HEK293 (cell line): ENCODE results near the gene RCOR1.
A peak's percentile ranks its signal among the peaks of the same experiment; 100 is the strongest.

Source experiments
- CTCF ChIA-PET: fragments of 350-600 bp; formaldehyde crosslinking; extraction: SDS; loops from one replicate; lab custom pipeline; 2021; ENCODE audit warnings: antibody characterized with exemption; lab: Yijun Ruan, JAX
- POLR2A ChIA-PET: fragments of 300-600 bp; formaldehyde crosslinking; extraction: SDS; loops from one replicate; lab custom pipeline; 2020; ENCODE audit warnings: antibody characterized with exemption, inconsistent platforms; lab: Yijun Ruan, JAX
- H3K27ac ChIP-seq: fragments of 200-500 bp; sonication (Bioruptor generic); 2 replicates; pipeline ENCODE4 v1.5.1; 2014; ENCODE audit warnings: low read depth, low read length, control low read depth, inconsistent platforms; ENCODE audit errors: extremely low read depth
- H3K36me3 ChIP-seq, 2 experiments: fragments of 200-500 bp in 1 of 2; sonication (Bioruptor generic) in 1 of 2; 1 replicate in 1 of 2; 2 replicates in 1 of 2; pipeline ENCODE4 v1.5.1; 2014 to 2017; ENCODE audit warnings: inconsistent platforms in 2 of 2, low read length in 2 of 2; ENCODE audit not compliant: control insufficient read depth in 2 of 2, insufficient read depth in 1 of 2
- H3K4me1 ChIP-seq: fragments of 200-500 bp; sonication (Bioruptor generic); 2 replicates; pipeline ENCODE4 v1.5.1; 2014; ENCODE audit warnings: mild to moderate bottlenecking, low read length, inconsistent platforms; ENCODE audit not compliant: control insufficient read depth, insufficient read depth
- H3K4me3 ChIP-seq: 2 replicates; pipeline ENCODE4 v1.5.1; 2011; ENCODE audit warnings: low read depth, mild to moderate bottlenecking, control low read depth, low read length, moderate library complexity
- H3K9me3 ChIP-seq: fragments of 200-500 bp; sonication (Bioruptor generic); 2 replicates; pipeline ENCODE4 v1.5.1; 2014; ENCODE audit warnings: low read depth, low read length, inconsistent platforms; ENCODE audit not compliant: control insufficient read depth, insufficient read depth
- FEZF1 ChIP-seq: fragments of 450-650 bp; formaldehyde crosslinking; IDR thresholded peaks from 2 replicates; pipeline ENCODE4 v1.5.1; 2016; ENCODE audit warnings: missing biosample characterization, missing genetic modification characterization
- GLIS1 ChIP-seq: fragments of 450-650 bp; formaldehyde crosslinking; IDR thresholded peaks from 2 replicates; pipeline ENCODE4 v1.5.1; 2016; ENCODE audit warnings: missing biosample characterization, missing genetic modification characterization
- HOXA7 ChIP-seq: sonication (generic); formaldehyde crosslinking; IDR thresholded peaks from 2 replicates; pipeline ENCODE4 v1.8.1; 2022; ENCODE audit warnings: missing genetic modification reagents, borderline replicate concordance
- IKZF3 ChIP-seq: fragments of 450-650 bp; IDR thresholded peaks from 2 replicates; pipeline ENCODE4 v1.5.0; 2018; ENCODE audit warnings: missing biosample characterization, mild to moderate bottlenecking, missing genetic modification characterization, moderate library complexity
- KLF1 ChIP-seq: fragments of 450-650 bp; formaldehyde crosslinking; IDR thresholded peaks from 2 replicates; pipeline ENCODE4 v1.5.1; 2016; ENCODE audit warnings: missing biosample characterization, missing genetic modification characterization
- KLF16 ChIP-seq: fragments of 450-650 bp; formaldehyde crosslinking; IDR thresholded peaks from 2 replicates; pipeline ENCODE4 v1.5.1; 2017; ENCODE audit warnings: missing biosample characterization, missing genetic modification characterization
- KLF17 ChIP-seq: fragments of 450-650 bp; formaldehyde crosslinking; IDR thresholded peaks from 2 replicates; pipeline ENCODE4 v1.5.1; 2016; ENCODE audit warnings: missing biosample characterization, missing genetic modification characterization
- KLF8 ChIP-seq: fragments of 450-650 bp; formaldehyde crosslinking; IDR thresholded peaks from 2 replicates; pipeline ENCODE4 v1.5.1; 2016; ENCODE audit warnings: missing biosample characterization, missing genetic modification characterization
- MZF1 ChIP-seq: fragments of 450-650 bp; formaldehyde crosslinking; IDR thresholded peaks from 2 replicates; pipeline ENCODE4 v1.5.1; 2017; ENCODE audit warnings: missing biosample characterization, missing genetic modification characterization, borderline replicate concordance
- SETDB1 ChIP-seq: IDR thresholded peaks from one replicate; pipeline ENCODE4 v1.6.1; 2017; ENCODE audit warnings: mild to moderate bottlenecking, low read length, moderate library complexity, mixed read lengths; ENCODE audit not compliant: insufficient read length
- ZBTB17 ChIP-seq: fragments of 450-650 bp; formaldehyde crosslinking; IDR thresholded peaks from 2 replicates; pipeline ENCODE4 v1.5.1; 2016; ENCODE audit warnings: missing biosample characterization, missing genetic modification characterization
- ZBTB21 ChIP-seq: fragments of 450-650 bp; formaldehyde crosslinking; IDR thresholded peaks from 2 replicates; pipeline ENCODE4 v1.5.1; 2017; ENCODE audit warnings: missing biosample characterization, missing genetic modification characterization
- ZBTB48 ChIP-seq: fragments of 450-650 bp; formaldehyde crosslinking; IDR thresholded peaks from 2 replicates; pipeline ENCODE4 v1.5.1; 2016; ENCODE audit warnings: missing biosample characterization, missing genetic modification characterization
- ZFHX2 ChIP-seq: fragments of 450-650 bp; formaldehyde crosslinking; conservative IDR thresholded peaks from 2 replicates; pipeline ENCODE4 v1.5.1; 2016; ENCODE audit warnings: missing biosample characterization, missing genetic modification characterization
- ZIC2 ChIP-seq: fragments of 450-650 bp; formaldehyde crosslinking; IDR thresholded peaks from 2 replicates; pipeline ENCODE4 v1.5.1; 2016; ENCODE audit warnings: missing biosample characterization, missing genetic modification characterization
- ZNF157 ChIP-seq: fragments of 450-650 bp; formaldehyde crosslinking; IDR thresholded peaks from 2 replicates; pipeline ENCODE4 v1.5.1; 2016; ENCODE audit warnings: missing biosample characterization, missing genetic modification characterization
- ZNF174 ChIP-seq: fragments of 450-650 bp; formaldehyde crosslinking; IDR thresholded peaks from 2 replicates; pipeline ENCODE4 v1.5.0; 2017; ENCODE audit warnings: missing biosample characterization, mild to moderate bottlenecking, missing genetic modification characterization
- ZNF23 ChIP-seq: fragments of 450-650 bp; formaldehyde crosslinking; IDR thresholded peaks from 2 replicates; pipeline ENCODE4 v1.5.1; 2016; ENCODE audit warnings: missing biosample characterization, missing genetic modification characterization, borderline replicate concordance
- ZNF239 ChIP-seq: fragments of 450-650 bp; formaldehyde crosslinking; IDR thresholded peaks from 2 replicates; pipeline ENCODE4 v1.5.1; 2016; ENCODE audit warnings: missing biosample characterization, missing genetic modification characterization
- ZNF324 ChIP-seq: fragments of 450-650 bp; formaldehyde crosslinking; IDR thresholded peaks from 2 replicates; pipeline ENCODE4 v1.5.1; 2016; ENCODE audit warnings: missing biosample characterization, missing genetic modification characterization
- ZNF341 ChIP-seq: fragments of 450-650 bp; formaldehyde crosslinking; IDR thresholded peaks from 2 replicates; pipeline ENCODE4; 2016; ENCODE audit warnings: low read depth, missing biosample characterization, missing genetic modification characterization
- ZNF394 ChIP-seq: fragments of 450-650 bp; formaldehyde crosslinking; IDR thresholded peaks from 2 replicates; pipeline ENCODE4 v1.5.1; 2016; ENCODE audit warnings: missing biosample characterization, missing genetic modification characterization, mild to moderate bottlenecking, moderate library complexity, borderline replicate concordance
- ZNF423 ChIP-seq: fragments of 450-650 bp; formaldehyde crosslinking; IDR thresholded peaks from 2 replicates; pipeline ENCODE4 v1.5.1; 2016; ENCODE audit warnings: missing biosample characterization, missing genetic modification characterization
- ZNF473 ChIP-seq: fragments of 450-650 bp; formaldehyde crosslinking; IDR thresholded peaks from 2 replicates; pipeline ENCODE4 v1.5.1; 2017; ENCODE audit warnings: missing biosample characterization, missing genetic modification characterization
- ZNF501 ChIP-seq: fragments of 450-650 bp; formaldehyde crosslinking; IDR thresholded peaks from 2 replicates; pipeline ENCODE4 v1.5.1; 2016; ENCODE audit warnings: missing biosample characterization, missing genetic modification characterization
- ZNF510 ChIP-seq: fragments of 450-650 bp; formaldehyde crosslinking; IDR thresholded peaks from 2 replicates; pipeline ENCODE4 v1.5.1; 2018; ENCODE audit warnings: mild to moderate bottlenecking, missing genetic modification characterization, missing biosample characterization; ENCODE audit not compliant: insufficient replicate concordance
- ZNF513 ChIP-seq: fragments of 450-650 bp; IDR thresholded peaks from 2 replicates; pipeline ENCODE4 v1.5.1; 2018; ENCODE audit warnings: missing biosample characterization, missing genetic modification characterization
- ZNF624 ChIP-seq: fragments of 450-650 bp; formaldehyde crosslinking; IDR thresholded peaks from 2 replicates; pipeline ENCODE4 v1.5.1; 2017; ENCODE audit warnings: missing biosample characterization, missing genetic modification characterization
- ZNF626 ChIP-seq: fragments of 450-650 bp; sonication (Bioruptor Pico); formaldehyde crosslinking; IDR thresholded peaks from 2 replicates; pipeline ENCODE4 v1.5.1; 2018; ENCODE audit warnings: missing biosample characterization, missing genetic modification characterization, inconsistent platforms
- ZNF654 ChIP-seq: fragments of 450-650 bp; formaldehyde crosslinking; IDR thresholded peaks from 2 replicates; pipeline ENCODE4 v1.5.1; 2016; ENCODE audit warnings: low read depth, missing biosample characterization, missing genetic modification characterization
- ZNF747 ChIP-seq: fragments of 450-650 bp; formaldehyde crosslinking; IDR thresholded peaks from 2 replicates; pipeline ENCODE4 v1.5.1; 2016; ENCODE audit warnings: missing biosample characterization, missing genetic modification characterization
- ZSCAN16 ChIP-seq: fragments of 450-650 bp; formaldehyde crosslinking; IDR thresholded peaks from 2 replicates; pipeline ENCODE4 v1.5.1; 2016; ENCODE audit warnings: missing biosample characterization, missing genetic modification characterization
- ZSCAN30 ChIP-seq: fragments of 450-650 bp; IDR thresholded peaks from 2 replicates; pipeline ENCODE4 v1.5.1; 2018; ENCODE audit warnings: missing biosample characterization, mild to moderate bottlenecking, missing genetic modification characterization, moderate library complexity
- ZSCAN5A ChIP-seq: fragments of 450-650 bp; formaldehyde crosslinking; IDR thresholded peaks from 2 replicates; pipeline ENCODE4 v1.5.1; 2016; ENCODE audit warnings: missing biosample characterization, missing genetic modification characterization

RCOR1 gene

GRCh38 chr14:102591944-102592762 is at the start of gene RCOR1:
TSS of gene RCOR1 (plus strand) at chr14:102592649. CDS start at chr14:102592887, 238 bp downstream.
- ChIA-PET POLR2A (interaction anchor here (2.3 kb wide), 1 partner anchor 68 kb away, joined by 11 read pairs; no protein-coding TSS in a partner anchor), CTCF (interaction anchor here (1.3 kb wide), 1 partner anchor 68 kb away, joined by 4 read pairs; no protein-coding TSS in a partner anchor)
- Histone ChIP-seq H3K9me3 (no peaks in the 10 kb centered on the region), H3K27ac (peak within 1 kb of the TSS; percentile 96), H3K36me3 (peaks cover 0 to 1% of the 10 kb centered on the region in 2 experiments; a peak in 1 of 3 replicates), H3K4me3 (peak within 1 kb of the TSS; percentile 89), H3K4me1 (no peaks in the 10 kb centered on the region; the same call in 1 of the 2 replicates)
- TF ChIP-seq ZNF654 (tag by site-specific recombination) (no peak), ZBTB21 (tag by site-specific recombination) (peak; percentile 55), ZSCAN5A (peak; percentile 86; the same call in 1 of the 2 replicates), KLF1 (tag by site-specific recombination) (peak; percentile 67; the same call in 1 of the 2 replicates), ZNF239 (tag by site-specific recombination) (0 out of 2 replicates have a peak, but pooled peaks have one; percentile 33), ZNF626 (tag by site-specific recombination) (no peak), ZNF341 (tag by site-specific recombination) (peak; percentile 48), ZNF747 (tag by site-specific recombination) (no peak), ZBTB48 (tag by site-specific recombination) (0 out of 2 replicates have a peak, but pooled peaks have one; percentile 38), ZNF23 (tag by site-specific recombination) (no peak), HOXA7 (no peak), GLIS1 (tag by site-specific recombination) (peak; percentile 23; the same call in 1 of the 2 replicates), ZNF157 (no peak), ZSCAN30 (tag by site-specific recombination) (peak; percentile 94), SETDB1 (no peak), ZIC2 (peak; percentile 99), IKZF3 (tag by site-specific recombination) (peak; percentile 80; the same call in 1 of the 2 replicates), ZNF174 (no peak), ZBTB17 (tag by site-specific recombination) (peak; percentile 82), MZF1 (tag by site-specific recombination) (0 out of 2 replicates have a peak, but pooled peaks have one; percentile 19), KLF17 (tag by site-specific recombination) (peak; percentile 94), ZNF324 (peak; percentile 91), ZNF423 (tag by site-specific recombination) (peak; percentile 60; the same call in 1 of the 2 replicates), ZNF513 (peak; percentile 47; the same call in 1 of the 2 replicates), ZNF624 (tag by site-specific recombination) (0 out of 2 replicates have a peak, but pooled peaks have one; percentile 17), KLF8 (peak; percentile 88), ZNF501 (tag by site-specific recombination) (peak; percentile 92), ZSCAN16 (peak; percentile 43; the same call in 1 of the 2 replicates), KLF16 (tag by site-specific recombination) (peak; percentile 96), ZFHX2 (tag by site-specific recombination) (peak; percentile 93), ZNF394 (tag by site-specific recombination) (peak; percentile 66; the same call in 1 of the 2 replicates), ZNF510 (no peak), ZNF473 (tag by site-specific recombination) (no peak), FEZF1 (tag by site-specific recombination) (no peak)
